ENCODE results near the gene ADK. TPM values are rescaled to one million over a fixed set of nuclear protein-coding genes. Genes with fewer than 3 reads are reported as not detected.

Gene ADK
- total and polyA plus RNA-seq, 2 donors (not counting 3 experiments of a cell fraction or from before 2014, with no cell fraction given): 11.7 to 46.5 TPM

GRCh38 chr10:74542077-74542476 lies 391.1 kb downstream of the ADK start:
- Histone ChIP-seq H2AFZ (ENCODE audit: low read depth, low read length) (no peak overlapping the region), H3K27ac (ENCODE audit: insufficient read depth, low read depth, low read length) (no peak overlapping the region), H3K79me2 (ENCODE audit: control insufficient read depth, insufficient read depth, low read length) (no peaks in the 10 kb centered on the region), H3K4me2 (ENCODE audit: insufficient read depth, low read length) (no peak overlapping the region), H3K4me1 (ENCODE audit: control insufficient read depth, extremely low read depth, insufficient read depth, low read length) (peaks cover 3% of the 10 kb centered on the region), H3K36me3 (ENCODE audit: control insufficient read depth in 2 of 2, extremely low read depth in 1 of 2, insufficient read depth in 2 of 2, low read length in 2 of 2) (no peaks in the 10 kb centered on the region), H3K9me3 (replicated peaks; ENCODE audit: control insufficient read depth, insufficient read depth, low read length) (no peaks in the 10 kb centered on the region), H3K27me3 (ENCODE audit: control insufficient read depth in 2 of 2, insufficient read depth in 2 of 2, low read length in 2 of 2) (no peaks in the 10 kb centered on the region), H4K20me1 (replicated peaks; ENCODE audit: control insufficient read depth, extremely low read depth, insufficient read depth, low read length) (no peaks in the 10 kb centered on the region), H3K4me3 (replicated peaks in 1 of 3; ENCODE audit: insufficient read depth in 1 of 3, low read depth in 1 of 3, low read length in 3 of 3) (no peak overlapping the region), H3K9me1 (replicated peaks; ENCODE audit: control insufficient read depth, extremely low read depth, insufficient read depth, low read length) (no peaks in the 10 kb centered on the region), H3K9ac (replicated peaks; ENCODE audit: extremely low read depth, insufficient read depth, low read length) (no peak overlapping the region)
- CTCF ChIA-PET: interaction anchor here (1.3 to 1.4 kb wide), 2 partner anchors 14 to 39 kb away, joined by 3 read pairs; no protein-coding TSS in a partner anchor
- POLR2A ChIA-PET: no interaction called here
- no peak for TF ChIP-seq JUN (IDR thresholded peaks at IDR 0.05; ENCODE audit: borderline replicate concordance, insufficient read depth, insufficient read length, low read depth)
- no peak for TF ChIP-seq MYC (IDR thresholded peaks at IDR 0.05; ENCODE audit: low read depth, low read length)
- TF ChIP-seq CTCF (IDR thresholded peaks at IDR 0.05; ENCODE audit: extremely low read depth in 1 of 2, insufficient read depth in 1 of 2, low read depth in 1 of 2, low read length in 2 of 2): no peak
- no peak for TF ChIP-seq EZH2 (IDR thresholded peaks at IDR 0.05; ENCODE audit: borderline replicate concordance, low read depth, low read length, severe bottlenecking)
- FAIRE-seq (no peak), DNase-seq (ENCODE audit: low read depth, low spot score) (peak; percentile 20)
- BruUV-seq (replicated peaks): no TSS peak
- dilution Hi-C loops (cut with MboI; ENCODE audit: extremely low pct_ligation_motif_present, low sequenced_read_pairs) (no loop called here), intact Hi-C loops (cut with micrococcal nuclease) (no loop called here)

GRCh38 chr10:74543276-74543675 lies 392.3 kb downstream of the ADK start:
- no peak overlapping the region for H3K27ac ChIP-seq (ENCODE audit: insufficient read depth, low read depth, low read length)
- CTCF ChIA-PET: no interaction called here
- H3K4me2 ChIP-seq (ENCODE audit: insufficient read depth, low read length): no peak overlapping the region
- no peak overlapping the region for H2AFZ ChIP-seq (ENCODE audit: low read depth, low read length)
- H3K9me1 ChIP-seq (replicated peaks; ENCODE audit: control insufficient read depth, extremely low read depth, insufficient read depth, low read length): no peaks in the 10 kb centered on the region
- FAIRE-seq (no peak), DNase-seq (ENCODE audit: low read depth, low spot score) (no peak)
- POLR2A ChIA-PET: no interaction called here
- no peak overlapping the region for H3K4me3 ChIP-seq (replicated peaks in 1 of 3; ENCODE audit: insufficient read depth in 1 of 3, low read depth in 1 of 3, low read length in 3 of 3)
- no peaks in the 10 kb centered on the region for H3K27me3 ChIP-seq (ENCODE audit: control insufficient read depth in 2 of 2, insufficient read depth in 2 of 2, low read length in 2 of 2)
- no TSS peak for BruUV-seq (replicated peaks)
- intact Hi-C loops (cut with micrococcal nuclease) (no loop called here), dilution Hi-C loops (cut with MboI; ENCODE audit: extremely low pct_ligation_motif_present, low sequenced_read_pairs) (no loop called here)
- H3K9ac ChIP-seq (replicated peaks; ENCODE audit: extremely low read depth, insufficient read depth, low read length): no peak overlapping the region
- H3K4me1 ChIP-seq (ENCODE audit: control insufficient read depth, extremely low read depth, insufficient read depth, low read length): peaks cover 3% of the 10 kb centered on the region
- TF ChIP-seq JUN (IDR thresholded peaks at IDR 0.05; ENCODE audit: borderline replicate concordance, insufficient read depth, insufficient read length, low read depth) (no peak), FOS (IDR thresholded peaks at IDR 0.05; ENCODE audit: borderline replicate concordance, insufficient read depth, low read length) (no peak), MAX (IDR thresholded peaks at IDR 0.05; ENCODE audit: insufficient read depth, insufficient read length) (no peak), MYC (IDR thresholded peaks at IDR 0.05; ENCODE audit: low read depth, low read length) (no peak), GATA2 (IDR thresholded peaks at IDR 0.05; ENCODE audit: insufficient read depth, insufficient read length, low read depth, low read length) (no peak), POLR2A (IDR thresholded peaks at IDR 0.05; ENCODE audit: low read depth, low read length) (no peak), CTCF (IDR thresholded peaks at IDR 0.05; ENCODE audit: extremely low read depth in 1 of 2, insufficient read depth in 1 of 2, low read depth in 1 of 2, low read length in 2 of 2) (no peak), POLR2AphosphoS5 (IDR thresholded peaks at IDR 0.05; ENCODE audit: insufficient read depth, low read depth, low read length) (no peak), EZH2 (IDR thresholded peaks at IDR 0.05; ENCODE audit: borderline replicate concordance, low read depth, low read length, severe bottlenecking) (no peak)
- no peaks in the 10 kb centered on the region for H4K20me1 ChIP-seq (replicated peaks; ENCODE audit: control insufficient read depth, extremely low read depth, insufficient read depth, low read length)
- H3K79me2 ChIP-seq (ENCODE audit: control insufficient read depth, insufficient read depth, low read length): no peaks in the 10 kb centered on the region
- H3K9me3 ChIP-seq (replicated peaks; ENCODE audit: control insufficient read depth, insufficient read depth, low read length): no peaks in the 10 kb centered on the region
- H3K36me3 ChIP-seq (ENCODE audit: control insufficient read depth in 2 of 2, extremely low read depth in 1 of 2, insufficient read depth in 2 of 2, low read length in 2 of 2): no peaks in the 10 kb centered on the region

Data from endothelial cell of umbilical vein (primary cell).